PC-9 (cell line): Measurements from ENCODE around the gene VPS13D. TPM values are rescaled to one million over a fixed set of nuclear protein-coding genes. Genes with fewer than 3 reads are reported as not detected.

Experiments
- BruUV-seq: library from RNA; stranded (reverse); fragments of 400-500 nt; replicated peaks from 2 replicates; lab custom pipeline; 2021; lab: Mats Ljungman, UMichigan
- CTCF ChIA-PET: fragments of 300-600 bp; sonication (Branson Sonifier 250); formaldehyde crosslinking; loops from one replicate; lab custom pipeline; 2022; ENCODE audit warnings: antibody characterized with exemption; lab: Charles Lee
- POLR2A ChIA-PET: fragments of 300-600 bp; sonication (Branson Sonifier 250); formaldehyde crosslinking; loops from one replicate; lab custom pipeline; 2022; ENCODE audit warnings: antibody characterized with exemption; ENCODE audit not compliant: unreplicated experiment; lab: Charles Lee
- DNase-seq, 2 experiments: peaks; one replicate each; pipeline versions ENCODE4 v3.0.0 to v3.0.0-alpha.2; 2015 to 2022; ENCODE audit warnings: mixed read lengths in 1 of 2
- H2AFZ ChIP-seq: fragments of 200-600 bp; sonication (generic); 2 replicates; pipeline ENCODE4 v1.8.1; 2017; ENCODE audit warnings: antibody characterized with exemption
- H3F3A ChIP-seq: fragments of 200-600 bp; sonication (generic); 2 replicates; pipeline ENCODE4 v1.8.1; 2017; ENCODE audit warnings: antibody characterized with exemption, mild to moderate bottlenecking, low read depth; ENCODE audit not compliant: insufficient read depth
- H3K27ac ChIP-seq: fragments of 200-600 bp; sonication (generic); 2 replicates; pipeline ENCODE4 v1.6.1; 2016; ENCODE audit warnings: mixed run types
- H3K27me3 ChIP-seq: fragments of 200-600 bp; sonication (generic); 2 replicates; pipeline ENCODE4 v1.6.1; 2016; ENCODE audit warnings: low read depth, mixed run types; ENCODE audit not compliant: insufficient read depth
- H3K36me3 ChIP-seq: fragments of 200-600 bp; sonication (generic); 2 replicates; pipeline ENCODE4 v1.6.1; 2016; ENCODE audit warnings: low read depth, mixed run types
- H3K4me1 ChIP-seq: fragments of 200-600 bp; sonication (generic); replicated peaks from 2 replicates; pipeline ENCODE4 v1.6.1; 2016; ENCODE audit warnings: mixed run types; ENCODE audit not compliant: insufficient read depth
- H3K4me2 ChIP-seq: fragments of 200-600 bp; sonication (generic); 2 replicates; pipeline ENCODE4 v1.6.1; 2017; ENCODE audit warnings: mixed run types
- H3K4me3 ChIP-seq: fragments of 200-600 bp; sonication (generic); 2 replicates; pipeline ENCODE4 v1.6.1; 2016; ENCODE audit warnings: mixed run types
- H3K79me2 ChIP-seq: fragments of 200-600 bp; sonication (generic); 2 replicates; pipeline ENCODE4 v1.6.1; 2017; ENCODE audit warnings: low read depth, mixed run types
- H3K9me2 ChIP-seq: fragments of 200-600 bp; sonication (generic); 2 replicates; pipeline ENCODE4 v1.8.1; 2017; ENCODE audit warnings: mild to moderate bottlenecking; ENCODE audit not compliant: insufficient read depth
- H3K9me3 ChIP-seq: fragments of 200-600 bp; sonication (generic); 2 replicates; pipeline ENCODE4 v1.8.1; 2016; ENCODE audit warnings: low read depth; ENCODE audit not compliant: insufficient read depth
- H4K20me1 ChIP-seq: fragments of 200-600 bp; sonication (generic); 2 replicates; pipeline ENCODE4 v1.8.1; 2017; ENCODE audit not compliant: insufficient read depth
- EZH2 ChIP-seq: fragments of 200-600 bp; sonication (generic); IDR thresholded peaks from 2 replicates; pipeline ENCODE4 v1.8.0; 2017; ENCODE audit warnings: antibody characterized with exemption, low read depth
- intact Hi-C: fragments of 100-400 bp; cut with micrococcal nuclease; formaldehyde crosslinking; loops from one replicate; pipeline ENCODE4 v1.10.0; 2022; ENCODE audit not compliant: unreplicated experiment
- total RNA-seq: library from RNA; stranded (reverse); gene quantifications from 2 replicates; pipeline ENCODE4 v1.2.3, GENCODE V29; 2021
- TF ChIP-seq, protein P1 (sequence below): fragments of 200-600 bp; sonication (generic); conservative IDR thresholded peaks from 2 replicates; pipeline ENCODE4 v1.6.1; 2017; ENCODE audit warnings: mixed run types, antibody characterized with exemption, mild to moderate bottlenecking, moderate library complexity

VPS13D gene
- total RNA-seq, 1 experiment from 2014 or later, result 36.2 TPM

DNA sequence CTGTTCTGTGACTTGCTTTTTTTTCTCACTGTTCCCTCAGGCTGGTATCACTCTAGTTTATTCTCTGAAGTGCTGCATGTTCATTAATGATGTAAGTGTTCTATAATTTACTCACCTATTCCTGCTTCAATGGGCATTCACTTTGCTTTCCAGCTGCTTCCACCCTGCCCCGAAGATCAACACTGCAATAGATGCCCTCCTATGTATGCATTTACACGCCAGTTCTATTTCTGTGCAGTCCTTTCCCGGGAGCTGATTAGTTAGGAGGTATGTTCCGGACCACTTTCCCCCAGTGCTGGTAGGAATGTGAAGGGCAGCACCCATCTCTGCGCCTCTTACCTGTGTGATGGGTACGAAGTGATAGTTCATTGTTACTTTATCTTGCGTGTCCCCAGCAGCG, 284.8 kb downstream of the VPS13D start:
- Histone ChIP-seq H3K9me2 (no peaks in the 10 kb centered on the region), H3K9me3 (no peaks in the 10 kb centered on the region), H4K20me1 (no peaks in the 10 kb centered on the region), H3K36me3 (no peaks in the 10 kb centered on the region), H3F3A (no peaks in the 10 kb centered on the region), H3K4me1 (no peaks in the 10 kb centered on the region), H3K79me2 (no peaks in the 10 kb centered on the region), H3K27me3 (no peaks in the 10 kb centered on the region), H3K4me3 (no peak overlapping the region), H2AFZ (no peak overlapping the region), H3K27ac (no peak overlapping the region), H3K4me2 (no peak overlapping the region)
- intact Hi-C loops, result no loop called here
- TF ChIP-seq, protein P1, sequence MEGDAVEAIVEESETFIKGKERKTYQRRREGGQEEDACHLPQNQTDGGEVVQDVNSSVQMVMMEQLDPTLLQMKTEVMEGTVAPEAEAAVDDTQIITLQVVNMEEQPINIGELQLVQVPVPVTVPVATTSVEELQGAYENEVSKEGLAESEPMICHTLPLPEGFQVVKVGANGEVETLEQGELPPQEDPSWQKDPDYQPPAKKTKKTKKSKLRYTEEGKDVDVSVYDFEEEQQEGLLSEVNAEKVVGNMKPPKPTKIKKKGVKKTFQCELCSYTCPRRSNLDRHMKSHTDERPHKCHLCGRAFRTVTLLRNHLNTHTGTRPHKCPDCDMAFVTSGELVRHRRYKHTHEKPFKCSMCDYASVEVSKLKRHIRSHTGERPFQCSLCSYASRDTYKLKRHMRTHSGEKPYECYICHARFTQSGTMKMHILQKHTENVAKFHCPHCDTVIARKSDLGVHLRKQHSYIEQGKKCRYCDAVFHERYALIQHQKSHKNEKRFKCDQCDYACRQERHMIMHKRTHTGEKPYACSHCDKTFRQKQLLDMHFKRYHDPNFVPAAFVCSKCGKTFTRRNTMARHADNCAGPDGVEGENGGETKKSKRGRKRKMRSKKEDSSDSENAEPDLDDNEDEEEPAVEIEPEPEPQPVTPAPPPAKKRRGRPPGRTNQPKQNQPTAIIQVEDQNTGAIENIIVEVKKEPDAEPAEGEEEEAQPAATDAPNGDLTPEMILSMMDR, result no peak
- no peak for TF ChIP-seq EZH2
- no peak for DNase-seq
- ChIA-PET CTCF (no interaction called here), POLR2A (no interaction called here)
- no TSS peak for BruUV-seq

DNA sequence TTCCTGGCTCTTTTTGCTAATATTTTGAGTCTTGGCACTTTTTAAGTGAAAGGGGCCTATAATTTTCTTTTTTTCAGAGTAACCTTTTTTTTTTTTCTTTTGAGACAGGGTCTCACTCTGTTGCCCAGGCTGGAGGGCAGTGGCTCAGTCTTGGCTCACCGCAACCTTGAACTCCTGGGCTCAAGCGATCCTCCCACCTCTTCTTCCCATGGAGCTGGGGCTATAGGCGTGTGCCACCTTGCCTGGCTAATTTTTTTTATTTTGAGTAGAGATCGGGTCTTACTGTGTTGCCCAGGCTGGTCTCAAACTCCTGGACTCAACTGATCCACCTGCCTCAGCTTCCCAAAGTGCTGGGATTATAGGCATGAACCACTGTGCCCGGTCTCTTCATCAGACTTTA, 285.4 kb downstream of the VPS13D start:
- TF ChIP-seq EZH2, result no peak
- TF ChIP-seq, protein P1, result no peak
- H3K4me1 ChIP-seq, result no peaks in the 10 kb centered on the region
- no peaks in the 10 kb centered on the region for H3F3A ChIP-seq
- H3K9me2 ChIP-seq, result no peaks in the 10 kb centered on the region
- ChIA-PET POLR2A (no interaction called here), CTCF (no interaction called here)
- H2AFZ ChIP-seq, result no peak overlapping the region
- H3K4me3 ChIP-seq, result no peak overlapping the region
- DNase-seq, result no peak
- H3K27me3 ChIP-seq, result no peaks in the 10 kb centered on the region
- BruUV-seq, result no TSS peak
- no peaks in the 10 kb centered on the region for H3K36me3 ChIP-seq
- no peaks in the 10 kb centered on the region for H3K79me2 ChIP-seq
- H4K20me1 ChIP-seq, result no peaks in the 10 kb centered on the region
- no peak overlapping the region for H3K4me2 ChIP-seq
- intact Hi-C loops, result no loop called here
- no peak overlapping the region for H3K27ac ChIP-seq
- H3K9me3 ChIP-seq, result no peaks in the 10 kb centered on the region

DNA sequence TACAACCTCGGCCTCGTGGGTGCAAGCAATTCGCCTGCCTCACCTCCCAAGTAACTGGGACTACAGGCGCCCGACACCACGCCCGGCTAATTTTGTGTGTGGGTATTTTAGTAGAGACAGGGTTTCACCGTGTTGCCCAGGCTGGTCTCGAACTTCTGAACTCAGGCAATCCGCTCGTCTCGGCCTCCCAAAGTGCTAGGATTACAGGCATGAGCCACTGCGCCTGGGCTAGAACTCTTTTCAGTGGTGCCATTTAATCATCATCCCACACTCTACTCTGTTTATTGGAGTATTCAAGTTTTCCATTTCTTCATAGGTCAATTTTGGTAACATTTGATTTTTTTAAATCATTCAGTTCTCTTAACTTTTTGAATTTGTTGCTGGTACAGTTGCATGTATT, 286.9 kb downstream of the VPS13D start:
- no TSS peak for BruUV-seq
- Histone ChIP-seq H3K27me3 (no peaks in the 10 kb centered on the region), H3K27ac (no peak overlapping the region), H3K9me3 (no peaks in the 10 kb centered on the region), H4K20me1 (no peaks in the 10 kb centered on the region), H3K4me3 (no peak overlapping the region), H3K36me3 (no peaks in the 10 kb centered on the region), H2AFZ (no peak overlapping the region), H3K4me1 (no peaks in the 10 kb centered on the region), H3K4me2 (no peak overlapping the region), H3K79me2 (no peaks in the 10 kb centered on the region), H3F3A (no peaks in the 10 kb centered on the region), H3K9me2 (no peaks in the 10 kb centered on the region)
- POLR2A ChIA-PET, result no interaction called here
- CTCF ChIA-PET, result interaction anchor here (0.6 kb wide), 1 partner anchor 8 kb away, joined by 5 read pairs; no protein-coding TSS in a partner anchor
- TF ChIP-seq, protein P1, result no peak
- TF ChIP-seq EZH2, result no peak
- intact Hi-C loops, result no loop called here
- DNase-seq, result no peak
